Small intestine (tissue), 7 donors: ENCODE data around the gene DPF1. TPM values are rescaled to one million over a fixed set of nuclear protein-coding genes. Genes with fewer than 3 reads are reported as not detected.

Source experiments
- DNase-seq, 2 donors: peaks; one replicate each; pipeline versions ENCODE4 v3.0.0 to v3.0.0-alpha.2; 2013
- FAIRE-seq: peaks from 2 replicates; lab custom pipeline; 2012; peaks lifted over from hg19 to GRCh38; lab: Jason Lieb, UNC
- H3K27ac ChIP-seq, 3 donors: one replicate each; pipeline ENCODE4 v1.5.1; 2013; ENCODE audit warnings: low read length in 2 of 3, mild to moderate bottlenecking in 2 of 3, control low read depth in 1 of 3, inconsistent platforms in 1 of 3, low read depth in 1 of 3, moderate library complexity in 1 of 3
- H3K27me3 ChIP-seq, 3 donors: one replicate each; pipeline ENCODE4 v1.6.1; 2013; ENCODE audit warnings: low read length in 3 of 3, inconsistent platforms in 1 of 3; ENCODE audit not compliant: control insufficient read depth in 3 of 3, insufficient read depth in 3 of 3
- H3K36me3 ChIP-seq, 3 donors: one replicate each; pipeline ENCODE4 v1.6.1; 2013; ENCODE audit warnings: low read length in 3 of 3, inconsistent platforms in 1 of 3, low read depth in 1 of 3, mild to moderate bottlenecking in 1 of 3, moderate library complexity in 1 of 3; ENCODE audit not compliant: control insufficient read depth in 3 of 3, insufficient read depth in 2 of 3
- H3K4me1 ChIP-seq, 3 donors: one replicate each; pipeline ENCODE4 v1.6.1; 2013; ENCODE audit warnings: low read length in 2 of 3, inconsistent platforms in 1 of 3, low read depth in 1 of 3, mild to moderate bottlenecking in 1 of 3, moderate library complexity in 1 of 3; ENCODE audit not compliant: control insufficient read depth in 3 of 3, insufficient read depth in 2 of 3
- H3K4me3 ChIP-seq, 3 donors: one replicate each; pipeline ENCODE4 v1.5.1; 2013; ENCODE audit warnings: low read length in 3 of 3, control low read depth in 1 of 3, inconsistent platforms in 1 of 3, low read depth in 1 of 3, mild to moderate bottlenecking in 1 of 3, moderate library complexity in 1 of 3
- H3K9me3 ChIP-seq, 2 donors: one replicate each; pipeline ENCODE4 v1.6.1; 2013; ENCODE audit warnings: low read depth in 1 of 2, low read length in 1 of 2; ENCODE audit not compliant: control insufficient read depth in 2 of 2, insufficient read depth in 1 of 2
- WGBS, 3 donors: extraction: QIAGEN DNeasy Blood & Tissue Kit; methylation state at CpG; one replicate each; pipeline ENCODE4 v1.1.7; 2013; 5-methylcytosine and 5-hydroxymethylcytosine counted together
- polyA plus RNA-seq, 4 donors: library from polyadenylated mRNA; stranded (reverse) in 3 of 4; unstranded in 1 of 4; fragments of 200-250 nt in 3 of 4; fragments of 120-200 nt in 1 of 4; gene quantifications; one replicate each; pipeline versions ENCODE4 v1.2.1 to v1.2.3, GENCODE V29; 2013
- donor health status: healthy with polysubstance abuse.
- donor health status: control.
- donor health status: control.
- donor health status: Bipolar disorder and iron deficiency.
- donor health status: healthy.

Gene DPF1
- polyA plus RNA-seq, 4 donors = 0.39 to 0.64 TPM; not detected in 2

GRCh38 chr19:38204096-38204495 lies 19.9 kb downstream of the DPF1 start:
- Histone ChIP-seq H3K36me3 (peaks cover 18 to 86% (median 31%) of the 10 kb centered on the region in 3 donors), H3K4me3 (no peak overlapping the region), H3K4me1 (no peaks in the 10 kb centered on the region), H3K27ac (no peak overlapping the region), H3K27me3 (peaks cover 0 to 2% (median 0%) of the 10 kb centered on the region in 3 donors), H3K9me3 (no peaks in the 10 kb centered on the region)
- DNase-seq (peak in 1 of 2 donors; percentile 22), FAIRE-seq (no peak)
- WGBS, 3 donors = 82 to 91% (median 88%) methylated on average over 8 of the region's 8 CpGs

GRCh38 chr19:38203197-38203596 lies 20.8 kb downstream of the DPF1 start:
- 92 to 96% (median 95%) methylated on average over 13 of the region's 13 CpGs for WGBS, 3 donors
- Histone ChIP-seq H3K4me1 (no peaks in the 10 kb centered on the region), H3K4me3 (no peak overlapping the region), H3K27ac (no peak overlapping the region), H3K36me3 (peaks cover 18 to 91% (median 33%) of the 10 kb centered on the region in 3 donors), H3K9me3 (no peaks in the 10 kb centered on the region), H3K27me3 (no peaks in the 10 kb centered on the region)
- DNase-seq (no peak), FAIRE-seq (no peak)

- DNase-seq = no peak
- Histone ChIP-seq H3K27ac (no peak overlapping the region), H3K4me1 (no peaks in the 10 kb centered on the region), H3K27me3 (no peaks in the 10 kb centered on the region), H3K4me3 (no peak overlapping the region), H3K36me3 (peaks cover 18 to 95% (median 31%) of the 10 kb centered on the region in 3 donors), H3K9me3 (no peaks in the 10 kb centered on the region)
- 93 to 95% (median 95%) methylated on average over 13 to 14 of the region's 14 CpGs for WGBS, 3 donors
- no peak for FAIRE-seq
Measured at GRCh38 chr19:38202504-38202903, 21.5 kb downstream of the DPF1 start.

- Histone ChIP-seq H3K27me3 (no peaks in the 10 kb centered on the region), H3K36me3 (peaks cover 18 to 95% (median 30%) of the 10 kb centered on the region in 3 donors), H3K27ac (no peak overlapping the region), H3K9me3 (no peaks in the 10 kb centered on the region), H3K4me1 (no peaks in the 10 kb centered on the region), H3K4me3 (no peak overlapping the region)
- 91 to 94% (median 93%) methylated on average over 14 to 15 of the region's 15 CpGs for WGBS, 3 donors
- FAIRE-seq = no peak
- DNase-seq = no peak
Measured at GRCh38 chr19:38201731-38202130, 22.3 kb downstream of the DPF1 start.

- Histone ChIP-seq H3K27ac (no peak overlapping the region), H3K4me1 (no peaks in the 10 kb centered on the region), H3K36me3 (peaks cover 12 to 93% (median 26%) of the 10 kb centered on the region in 3 donors), H3K9me3 (no peaks in the 10 kb centered on the region), H3K4me3 (no peak overlapping the region), H3K27me3 (no peaks in the 10 kb centered on the region)
- FAIRE-seq (no peak), DNase-seq (no peak)
- WGBS, 3 donors = 94 to 97% (median 95%) methylated on average over 11 of the region's 11 CpGs
Measured at GRCh38 chr19:38199340-38199739, 24.7 kb downstream of the DPF1 start.

GRCh38 chr19:38197937-38198704 lies 25.9 kb downstream of the DPF1 start:
- no peaks in the 10 kb centered on the region for H3K27me3 ChIP-seq
- H3K9me3 ChIP-seq = no peaks in the 10 kb centered on the region
- H3K27ac ChIP-seq = no peak overlapping the region
- no peak for FAIRE-seq
- WGBS, 3 donors = 92 to 95% (median 94%) methylated on average over 25 of the region's 25 CpGs
- H3K36me3 ChIP-seq = peaks cover 9 to 91% (median 33%) of the 10 kb centered on the region in 3 donors
- no peaks in the 10 kb centered on the region for H3K4me1 ChIP-seq
- H3K4me3 ChIP-seq = no peak overlapping the region
- DNase-seq = no peak

- no peaks in the 10 kb centered on the region for H3K9me3 ChIP-seq
- no peak overlapping the region for H3K27ac ChIP-seq
- WGBS, 3 donors = 93 to 94% (median 94%) methylated on average over 22 to 23 of the region's 23 CpGs
- FAIRE-seq (no peak), DNase-seq (no peak)
- no peak overlapping the region for H3K4me3 ChIP-seq
- no peaks in the 10 kb centered on the region for H3K27me3 ChIP-seq
- no peaks in the 10 kb centered on the region for H3K4me1 ChIP-seq
- H3K36me3 ChIP-seq = peaks cover 5 to 93% (median 28%) of the 10 kb centered on the region in 3 donors
Measured at GRCh38 chr19:38196948-38197656, 26.9 kb downstream of the DPF1 start.

GRCh38 chr19:38196245-38196837 lies 27.7 kb downstream of the DPF1 start:
- DNase-seq (no peak), FAIRE-seq (no peak)
- Histone ChIP-seq H3K27me3 (no peaks in the 10 kb centered on the region), H3K36me3 (peaks cover 0 to 93% (median 27%) of the 10 kb centered on the region in 3 donors), H3K4me1 (no peaks in the 10 kb centered on the region), H3K27ac (no peak overlapping the region), H3K9me3 (no peaks in the 10 kb centered on the region), H3K4me3 (no peak overlapping the region)
- WGBS, 3 donors = 93 to 96% (median 95%) methylated on average over 13 of the region's 13 CpGs
